GM19240 (cell line): ENCODE results near the gene GATAD2B.
"Not testable (repeated sequence)": the region's sequence is repeated elsewhere in the genome, so short reads cannot be mapped to it uniquely, and the experiment has no call there.

ENCODE experiments used
- DNase-seq: peaks from one replicate; pipeline ENCODE4 v3.0.0; 2011; ENCODE audit warnings: low spot score; ENCODE audit not compliant: insufficient read length

Gene GATAD2B

DNA sequence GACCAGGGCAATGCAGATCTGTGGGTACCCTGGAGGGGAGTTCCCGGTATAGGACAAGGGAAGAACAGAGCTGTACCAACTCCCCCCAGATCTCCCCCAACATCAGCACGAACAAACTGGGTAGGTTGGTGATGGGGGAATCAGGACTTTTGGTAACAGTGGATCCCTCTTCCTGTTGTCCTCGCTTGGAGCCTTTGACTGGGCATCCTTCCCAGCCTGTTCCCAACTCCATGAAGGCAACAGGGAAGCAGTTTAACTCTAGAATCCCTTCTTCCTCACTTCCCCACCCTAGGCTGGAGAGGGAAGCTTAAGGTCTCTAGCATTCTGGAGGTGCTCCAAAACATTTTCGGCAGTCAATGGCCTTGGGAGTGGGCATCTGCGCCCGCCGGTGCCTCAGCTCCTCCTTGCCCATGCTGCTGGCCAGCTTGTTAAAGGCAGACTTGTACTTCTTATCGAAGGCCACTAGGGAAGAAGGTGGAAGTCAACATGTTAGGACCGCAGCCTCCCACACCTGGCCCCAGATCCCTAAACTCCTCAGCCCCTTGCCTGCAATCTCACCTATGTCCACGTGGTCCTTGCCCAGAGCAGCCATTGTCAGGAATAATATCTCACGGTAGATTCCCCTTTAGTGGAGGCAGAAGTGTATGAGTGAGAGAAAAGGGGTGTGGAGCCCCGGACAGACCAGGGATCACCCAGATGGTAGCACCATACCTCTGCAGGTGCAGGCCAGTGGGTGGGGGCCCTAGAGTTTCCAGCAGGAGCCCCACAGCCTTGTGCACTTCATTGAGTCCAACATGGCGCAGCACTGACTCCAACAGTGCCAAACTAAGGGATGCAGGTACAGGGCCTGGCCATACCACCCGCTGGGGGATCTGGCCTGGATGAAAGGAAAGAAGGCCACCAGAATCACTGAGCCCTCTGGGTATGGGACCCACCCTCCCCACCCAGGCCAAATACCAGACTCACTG, 7.5 kb upstream of the GATAD2B start:
- no peak for DNase-seq

DNA sequence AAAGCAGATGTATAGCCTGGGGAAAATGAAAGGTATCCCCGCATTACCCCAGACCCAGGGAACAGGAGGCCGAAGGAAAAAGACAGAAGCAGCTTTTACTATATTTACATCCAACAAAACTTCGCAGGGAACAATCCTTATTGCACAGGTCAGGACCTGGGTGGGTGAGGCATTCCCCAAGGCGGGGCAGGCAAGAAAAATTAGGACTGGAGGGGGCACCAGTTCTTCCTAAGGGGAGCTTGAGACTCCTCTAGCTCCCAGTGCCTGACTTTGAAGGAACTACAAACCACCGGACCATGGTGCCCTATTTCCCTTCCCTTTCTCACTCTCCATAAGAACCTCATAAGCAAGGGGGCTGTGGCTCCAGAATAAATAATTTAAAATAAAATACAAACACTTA, 6.7 kb upstream of the GATAD2B start:
- no peak for DNase-seq

DNA sequence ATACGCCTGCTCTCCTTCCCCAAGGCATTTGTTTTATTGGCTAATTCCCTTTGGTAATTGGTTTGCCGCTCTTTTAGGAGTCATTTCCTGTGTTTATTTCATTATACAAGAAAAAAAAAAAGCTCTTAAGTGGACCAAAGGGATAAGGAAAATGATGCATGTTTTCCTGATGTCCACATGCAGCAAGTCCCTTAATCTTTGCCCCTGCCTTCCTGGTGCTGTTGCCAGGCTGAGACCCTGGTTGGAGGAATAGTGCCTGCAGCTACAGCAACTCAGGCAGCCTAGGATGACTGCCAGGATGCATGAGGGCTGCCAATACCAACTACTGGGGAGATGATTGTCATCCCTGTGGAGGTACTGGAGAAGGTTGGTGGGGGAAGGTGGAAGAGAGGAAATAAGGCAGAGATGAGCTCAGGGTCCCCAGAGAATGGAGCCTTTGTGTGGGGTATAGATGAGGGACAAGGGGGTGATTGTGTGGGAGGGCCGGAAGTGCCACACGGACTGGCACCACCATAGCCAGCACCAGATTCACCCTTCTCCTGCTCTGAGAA, 6.1 kb upstream of the GATAD2B start:
- DNase-seq: no peak

DNA sequence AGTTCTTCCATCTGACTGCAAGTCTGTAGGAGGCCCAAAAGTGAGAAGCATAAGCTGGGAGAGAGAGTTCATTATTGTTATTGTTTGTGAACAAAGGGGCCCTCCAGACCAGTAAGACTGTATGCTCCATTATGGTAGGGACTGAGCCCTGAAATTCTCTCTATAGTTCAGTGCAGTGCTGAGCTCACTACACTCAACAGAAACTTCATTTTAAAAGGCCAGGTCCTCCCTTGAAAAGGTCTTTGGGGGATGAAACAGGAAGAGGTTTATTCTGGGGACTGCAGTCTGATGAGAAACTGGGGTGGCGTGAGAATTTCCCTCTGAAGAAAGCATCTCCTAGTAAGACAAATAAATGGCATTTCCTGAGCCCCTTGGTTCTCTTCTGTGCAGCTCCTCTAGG, 5.5 kb upstream of the GATAD2B start:
- no peak for DNase-seq

DNA sequence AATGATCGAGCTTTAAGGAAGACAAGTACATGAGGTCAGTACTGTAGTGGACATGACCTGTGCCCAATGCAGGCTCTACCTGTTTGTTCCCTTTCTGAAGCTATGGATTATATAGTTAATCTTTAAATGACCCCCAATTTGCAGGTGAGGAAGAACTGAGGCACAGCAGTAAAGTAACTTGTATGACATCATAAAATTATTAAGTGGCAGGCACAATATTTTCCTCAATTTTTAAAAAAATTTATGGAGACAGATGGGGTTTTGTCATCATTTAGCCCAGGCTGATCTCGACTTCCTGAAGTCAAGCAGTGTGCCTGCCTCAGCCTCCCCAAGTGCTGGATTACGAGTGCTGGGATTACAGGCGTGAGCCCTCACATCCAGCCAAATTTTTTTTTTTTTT, 3.6 kb upstream of the GATAD2B start:
- no peak for DNase-seq

DNA sequence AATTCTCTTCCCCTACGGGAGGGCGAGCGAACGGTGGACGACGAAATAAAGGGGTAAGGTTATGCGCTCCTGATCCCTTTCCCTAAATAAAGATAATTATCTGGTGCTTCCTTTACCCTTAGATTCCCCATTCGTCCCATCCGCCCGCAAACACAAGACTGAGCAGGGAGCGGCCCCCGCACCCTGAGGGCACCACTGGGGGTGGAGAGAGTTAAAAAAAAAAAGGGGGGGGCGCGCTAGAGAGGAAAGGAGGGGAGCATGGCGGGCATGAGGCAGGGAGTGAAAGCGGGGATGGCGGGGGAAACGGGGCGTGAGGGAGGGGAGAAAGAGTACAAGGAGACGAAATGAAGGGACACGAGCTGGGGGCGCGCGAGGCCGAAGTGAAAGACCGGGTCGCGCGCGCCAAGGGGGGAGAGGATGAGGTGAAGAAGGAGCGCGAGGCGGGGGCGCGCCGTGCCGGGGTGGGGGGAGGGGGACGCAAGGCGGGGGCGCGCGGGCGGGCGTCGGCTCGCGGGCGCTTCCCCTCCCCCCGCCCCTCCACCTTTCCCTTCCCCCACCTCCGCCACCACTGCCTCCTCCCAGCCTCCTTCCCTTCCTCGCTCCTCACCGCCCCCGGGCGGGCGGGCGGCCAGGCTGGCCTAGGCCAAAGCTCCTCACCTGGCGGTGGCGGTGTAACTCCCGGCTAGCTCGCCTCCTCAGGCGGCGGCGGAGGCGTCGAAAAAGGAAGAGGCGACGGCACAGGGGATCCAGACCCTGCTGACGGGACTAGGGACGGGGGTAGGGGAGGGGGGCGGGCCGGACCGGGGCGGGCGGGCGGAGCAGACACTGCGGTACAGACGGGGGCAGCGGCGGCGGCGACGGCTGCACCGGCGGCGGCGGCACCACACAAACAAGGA, 448 bp downstream of the GATAD2B start:
- DNase-seq: no peak

DNA sequence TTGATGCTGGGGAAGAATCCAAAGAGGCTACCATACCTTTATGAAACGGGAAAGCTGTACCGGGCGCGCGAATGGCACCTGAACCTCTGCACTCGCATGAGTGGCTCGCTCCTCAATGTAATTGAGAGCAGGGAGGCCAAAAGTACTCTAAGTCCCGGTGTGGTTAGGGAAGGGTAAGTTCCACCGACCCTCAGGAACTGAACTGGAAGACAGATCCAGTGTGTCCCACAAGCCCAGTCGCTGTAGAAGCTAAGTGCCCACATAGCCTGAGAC, 1.0 kb downstream of the GATAD2B start:
- DNase-seq: no peak

DNA sequence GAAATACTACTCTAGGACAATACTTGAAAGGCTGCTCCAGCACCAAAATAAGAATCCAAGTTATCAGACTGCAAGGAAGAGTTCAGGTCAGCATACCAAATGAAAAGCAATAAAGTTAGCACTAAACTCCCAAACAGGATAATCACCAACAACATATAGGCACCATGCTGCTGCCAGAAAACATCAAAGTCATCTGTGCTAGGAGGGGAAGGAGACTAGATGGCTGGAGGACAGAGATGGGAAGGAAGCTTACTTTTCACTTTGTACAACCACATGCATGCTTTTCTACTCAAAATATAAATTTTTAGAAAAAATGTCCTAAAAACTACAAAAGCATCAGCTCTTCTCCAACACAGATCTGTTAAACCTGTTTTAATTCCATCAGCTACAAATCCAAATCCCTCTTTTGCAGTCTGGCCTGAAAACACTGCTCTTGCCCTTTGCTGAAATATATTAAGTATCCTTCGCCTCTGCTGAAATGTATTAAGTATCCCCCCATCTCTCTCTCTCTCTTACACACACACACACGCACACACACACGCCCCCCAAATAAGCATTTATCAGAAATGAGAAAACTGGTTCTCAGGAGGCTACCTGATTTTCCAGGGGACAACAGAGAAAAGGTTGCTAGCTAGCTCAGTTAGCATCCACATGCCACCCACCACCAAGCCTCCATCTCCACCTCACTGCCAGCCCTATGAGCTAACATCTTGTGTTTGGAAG, 1.5 kb downstream of the GATAD2B start:
- DNase-seq: no peak

DNA sequence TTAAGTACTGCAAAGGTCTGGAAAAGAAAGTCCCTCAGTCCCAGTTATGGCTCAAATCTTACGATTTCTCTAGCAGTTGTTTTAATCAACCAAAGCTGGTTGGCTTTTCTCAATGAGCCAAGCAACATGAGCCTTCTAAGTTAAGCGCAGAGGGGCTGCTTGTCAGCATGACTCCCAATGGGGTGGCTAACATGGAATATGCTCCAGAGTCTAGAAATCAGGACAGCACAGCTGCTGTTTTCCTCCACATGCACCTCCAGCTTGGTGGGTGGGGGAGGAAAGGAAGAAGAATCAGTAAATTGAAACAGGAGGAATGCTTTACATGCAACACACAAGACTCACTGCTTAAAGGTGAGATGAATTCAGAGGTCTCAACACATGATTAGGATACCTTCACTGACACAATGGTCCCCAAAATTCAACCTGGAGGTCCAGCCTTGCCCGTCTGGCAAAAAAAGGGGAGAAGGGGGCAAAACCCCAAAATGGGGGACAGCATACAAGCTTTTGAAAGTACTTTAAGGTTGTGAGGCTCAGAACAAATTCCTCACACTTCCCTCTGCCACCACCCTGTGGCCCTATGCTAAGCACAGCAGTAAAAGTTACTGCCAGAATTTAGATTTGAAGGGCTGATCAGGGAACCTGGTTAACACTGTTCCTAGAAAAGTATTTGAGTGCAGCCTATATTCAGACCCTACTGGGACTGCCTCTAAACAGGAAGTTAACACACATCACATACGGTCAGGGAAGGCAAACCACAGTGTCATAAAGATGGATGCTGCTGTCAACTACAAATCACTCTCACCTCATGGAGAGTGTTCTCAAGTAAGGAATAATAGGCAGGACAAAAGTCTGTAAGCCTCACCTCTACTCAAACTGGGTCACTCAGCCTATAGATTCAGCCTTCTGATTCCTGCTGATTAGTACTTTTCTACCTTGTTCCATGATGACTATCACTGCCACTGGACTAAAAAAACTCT, 2.6 kb downstream of the GATAD2B start:
- DNase-seq: no peak

DNA sequence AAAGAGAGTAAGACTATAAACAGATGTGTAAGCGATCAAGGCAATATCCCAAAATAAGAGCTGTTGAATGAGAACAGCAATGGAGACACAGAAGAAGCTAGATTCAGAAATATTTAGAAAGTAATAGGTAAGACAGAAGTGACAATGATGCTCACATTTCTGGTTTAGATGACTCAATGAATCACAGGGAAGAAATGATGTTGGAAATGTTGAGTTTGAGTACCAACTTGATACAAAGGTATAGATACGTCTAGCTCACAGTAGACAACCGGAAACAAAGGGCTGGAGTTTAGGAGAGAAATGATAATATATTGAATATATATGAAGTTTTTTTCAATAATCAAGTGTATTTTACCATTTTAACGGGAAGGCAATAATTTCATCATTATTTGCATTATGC, 6.5 kb downstream of the GATAD2B start:
- no peak for DNase-seq

DNA sequence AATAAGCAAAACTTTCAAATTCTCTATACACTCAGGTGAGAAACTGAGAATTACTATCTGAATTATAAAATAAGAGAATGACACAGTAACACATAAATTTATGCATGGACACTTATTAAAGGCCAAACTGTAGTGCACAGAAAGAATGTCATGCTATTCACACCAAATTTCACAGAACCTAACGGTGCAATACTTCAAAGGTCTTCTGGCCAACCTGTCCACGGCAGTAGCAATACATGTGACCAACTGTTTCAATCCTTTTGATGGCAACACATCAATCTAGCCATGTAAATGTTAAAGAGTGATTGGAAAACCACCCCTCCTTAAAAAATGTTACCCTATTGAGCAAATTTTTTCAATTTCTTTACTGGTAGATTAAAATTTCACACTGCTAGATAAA, 10.4 kb downstream of the GATAD2B start:
- no peak for DNase-seq

DNA sequence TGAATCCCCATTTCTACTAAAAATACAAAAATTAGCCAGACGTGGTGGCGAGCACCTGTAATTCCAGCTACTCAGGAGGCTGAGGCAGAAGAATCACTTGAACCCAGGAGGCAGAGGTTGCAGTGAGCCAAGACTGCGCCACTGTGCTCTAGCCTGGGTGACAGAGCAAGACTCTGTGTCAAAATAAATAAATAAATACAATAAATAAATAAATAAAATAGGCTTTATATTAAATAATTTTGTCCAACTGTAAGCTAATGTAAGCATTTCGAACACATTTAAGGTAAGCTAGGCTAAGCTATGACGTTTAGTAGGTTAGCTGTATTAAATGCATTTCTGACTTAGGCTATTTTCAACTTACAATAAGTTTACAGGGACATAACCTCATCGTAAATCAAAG, 12.2 kb downstream of the GATAD2B start:
- DNase-seq: not testable (repeated sequence)

DNA sequence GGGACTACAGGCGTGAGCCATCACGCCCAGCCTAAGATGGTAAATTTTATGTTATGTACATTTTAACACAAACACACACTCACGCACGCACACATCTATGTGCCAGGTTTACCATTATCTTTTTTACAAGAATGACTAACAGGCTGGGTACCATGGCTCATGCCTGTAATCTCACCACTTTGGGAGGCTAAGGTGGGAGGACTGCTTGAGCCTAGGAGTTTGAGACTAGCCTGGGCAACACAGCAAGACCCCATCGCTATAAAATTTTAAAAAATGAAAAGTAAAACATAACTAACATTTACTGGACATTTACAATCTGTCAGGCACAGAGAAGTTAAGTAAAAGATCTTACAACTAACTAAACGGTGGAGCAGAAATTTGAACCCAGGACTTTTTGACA, 14.7 kb downstream of the GATAD2B start:
- DNase-seq: no peak

DNA sequence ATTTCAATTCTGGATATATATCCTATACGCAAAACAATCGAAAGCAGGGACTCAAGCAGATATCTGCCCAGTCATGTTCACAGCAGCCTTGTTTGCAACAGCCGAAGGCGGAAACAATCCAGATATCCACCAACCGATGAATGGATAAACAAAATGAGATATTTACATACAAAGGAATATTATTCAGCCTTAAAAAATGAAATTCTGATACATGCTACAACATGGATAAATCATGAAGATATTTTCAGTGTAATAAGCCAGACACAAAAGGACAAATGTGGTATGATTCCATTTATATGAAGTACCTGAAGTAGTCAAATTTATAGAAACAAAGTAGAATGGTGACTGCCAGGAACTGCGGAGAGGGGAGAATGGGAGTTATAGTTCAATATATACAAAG, 15.6 kb downstream of the GATAD2B start:
- DNase-seq: no peak

DNA sequence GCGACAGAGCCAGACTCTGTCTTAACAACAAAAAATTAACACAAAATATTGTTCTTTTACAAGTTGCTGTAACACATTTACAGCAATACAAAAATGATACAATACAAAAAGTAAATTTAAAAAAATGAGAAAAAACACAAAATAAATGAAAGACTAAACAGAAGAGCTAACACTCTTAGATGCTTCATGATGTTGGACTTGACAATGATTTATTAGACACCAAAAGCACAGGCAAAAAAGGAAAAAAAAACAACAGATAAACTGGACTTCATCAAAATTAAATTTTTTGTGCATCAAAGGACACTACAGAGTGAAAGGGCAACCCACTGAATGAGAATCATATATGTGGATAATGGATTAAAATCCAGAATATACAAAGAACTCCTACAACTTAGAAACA, 16.4 kb downstream of the GATAD2B start:
- no peak for DNase-seq

DNA sequence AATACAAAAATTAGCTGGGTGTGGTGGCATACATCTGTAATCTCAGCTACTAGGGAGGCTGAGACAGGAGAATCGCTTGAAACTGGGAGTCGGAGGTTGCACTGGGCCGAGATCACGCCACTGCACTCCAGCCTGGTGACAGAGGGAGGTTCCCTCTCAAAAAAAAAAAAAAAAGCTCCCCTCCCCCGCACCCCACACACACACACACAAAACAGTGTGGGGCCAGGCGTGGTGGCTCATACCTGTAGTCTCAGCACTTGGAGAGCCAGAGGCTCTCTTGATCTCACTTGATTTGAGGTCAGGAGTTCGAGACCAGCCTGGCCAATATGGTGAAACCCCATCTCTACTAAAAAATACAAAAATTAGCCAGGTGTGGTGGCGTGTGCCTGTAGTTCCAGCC, 16.9 kb downstream of the GATAD2B start:
- DNase-seq: not testable (repeated sequence)

DNA sequence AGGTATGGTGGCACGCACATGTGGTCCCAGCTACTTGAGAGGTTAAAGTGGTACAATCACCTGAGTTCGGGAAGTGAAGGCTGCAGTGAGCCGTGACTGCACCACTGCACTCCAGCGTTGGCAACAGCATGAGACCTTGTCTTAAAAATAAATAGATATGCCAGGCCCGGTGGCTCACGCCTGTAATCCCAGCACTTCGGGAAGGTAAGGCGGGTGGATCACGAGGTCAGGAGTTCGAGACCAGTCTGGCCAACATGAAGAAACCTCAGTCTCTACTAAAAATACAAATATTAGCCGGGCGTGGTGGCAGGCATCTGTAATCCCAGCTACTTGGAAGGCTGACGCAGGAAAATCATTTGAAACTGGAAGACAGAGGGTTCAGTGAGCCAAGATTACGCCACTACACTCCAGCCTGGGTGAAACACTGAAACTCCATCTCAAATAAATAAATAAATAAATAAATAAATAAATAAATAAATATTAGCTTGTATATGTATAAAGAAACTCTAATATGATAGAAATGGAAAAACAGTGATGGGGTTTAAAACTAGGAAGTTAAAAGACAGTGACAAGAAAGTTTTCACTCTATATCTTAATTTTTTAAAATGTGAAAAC, 18.8 kb downstream of the GATAD2B start:
- DNase-seq: no peak

DNA sequence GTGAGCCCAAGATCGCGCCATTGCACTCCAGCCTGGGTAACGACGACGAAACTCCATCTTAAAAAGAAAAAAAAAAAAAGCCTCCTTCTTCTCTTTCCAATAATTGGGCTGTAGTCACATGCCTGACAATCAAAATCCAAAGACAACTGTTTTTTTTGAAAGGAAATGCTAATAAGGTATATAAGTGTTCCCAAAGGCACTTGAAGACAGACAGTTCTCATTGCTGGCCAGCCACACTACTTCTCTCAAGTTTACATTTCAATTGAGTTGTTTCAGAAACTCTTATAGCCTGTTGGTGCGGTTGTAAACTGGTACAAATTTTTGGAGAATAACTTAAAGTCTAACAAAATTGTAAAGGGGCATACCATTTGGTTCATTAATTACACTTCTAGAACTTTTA, 23.3 kb downstream of the GATAD2B start:
- no peak for DNase-seq

DNA sequence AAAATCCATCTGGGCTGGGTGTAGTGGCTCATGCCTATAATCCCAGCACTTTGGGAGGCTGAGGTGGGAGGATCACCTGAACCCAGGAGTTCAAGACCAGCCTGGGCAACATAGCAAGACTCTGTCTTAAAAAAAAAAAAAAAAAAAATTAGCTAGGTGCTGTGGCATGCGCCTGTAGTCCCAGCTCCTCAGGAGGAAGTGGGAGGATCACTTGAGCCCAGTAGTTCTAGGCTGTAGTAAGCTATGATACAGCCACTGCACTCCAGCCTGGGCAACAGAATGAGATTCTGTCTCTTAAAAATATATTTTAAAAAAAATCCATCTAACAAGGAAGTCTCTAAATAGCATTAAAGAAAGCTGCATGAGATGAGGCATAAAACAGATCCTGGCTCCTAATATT, 26.9 kb downstream of the GATAD2B start:
- DNase-seq: not testable (repeated sequence)

DNA sequence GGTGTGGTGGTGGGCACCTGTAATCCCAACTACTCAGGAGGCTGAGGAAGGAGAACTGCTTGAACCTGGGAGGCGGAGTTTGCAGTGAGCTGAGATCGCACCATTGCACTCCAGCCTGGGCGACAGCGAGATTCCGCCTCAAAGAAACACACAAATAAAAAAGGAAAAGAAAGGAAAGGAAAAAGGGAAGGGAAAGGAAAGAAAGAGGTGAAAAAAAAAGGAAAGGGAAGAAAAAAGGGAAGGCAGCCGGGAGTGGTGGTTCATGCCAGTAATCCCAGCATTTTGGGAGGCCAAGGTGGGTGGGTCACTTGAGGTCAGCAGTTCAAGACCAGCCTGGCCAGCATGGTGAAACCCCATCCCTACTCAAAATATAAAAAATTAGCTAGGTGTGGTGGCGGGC, 31.7 kb downstream of the GATAD2B start:
- DNase-seq: not testable (repeated sequence)
